GM18517 (cell line): Measurements from ENCODE around the gene IGHMBP2.
"Not testable (repeated sequence)": the region's sequence is repeated elsewhere in the genome, so short reads cannot be mapped to it uniquely, and the experiment has no call there.

Experiments used
- ATAC-seq: cut with Tn5 transposase; IDR thresholded peaks from one replicate; pipeline ENCODE4 v1.9.1; 2021; ENCODE audit warnings: mild to moderate bottlenecking, moderate library complexity; ENCODE audit not compliant: unreplicated experiment

IGHMBP2 gene

DNA sequence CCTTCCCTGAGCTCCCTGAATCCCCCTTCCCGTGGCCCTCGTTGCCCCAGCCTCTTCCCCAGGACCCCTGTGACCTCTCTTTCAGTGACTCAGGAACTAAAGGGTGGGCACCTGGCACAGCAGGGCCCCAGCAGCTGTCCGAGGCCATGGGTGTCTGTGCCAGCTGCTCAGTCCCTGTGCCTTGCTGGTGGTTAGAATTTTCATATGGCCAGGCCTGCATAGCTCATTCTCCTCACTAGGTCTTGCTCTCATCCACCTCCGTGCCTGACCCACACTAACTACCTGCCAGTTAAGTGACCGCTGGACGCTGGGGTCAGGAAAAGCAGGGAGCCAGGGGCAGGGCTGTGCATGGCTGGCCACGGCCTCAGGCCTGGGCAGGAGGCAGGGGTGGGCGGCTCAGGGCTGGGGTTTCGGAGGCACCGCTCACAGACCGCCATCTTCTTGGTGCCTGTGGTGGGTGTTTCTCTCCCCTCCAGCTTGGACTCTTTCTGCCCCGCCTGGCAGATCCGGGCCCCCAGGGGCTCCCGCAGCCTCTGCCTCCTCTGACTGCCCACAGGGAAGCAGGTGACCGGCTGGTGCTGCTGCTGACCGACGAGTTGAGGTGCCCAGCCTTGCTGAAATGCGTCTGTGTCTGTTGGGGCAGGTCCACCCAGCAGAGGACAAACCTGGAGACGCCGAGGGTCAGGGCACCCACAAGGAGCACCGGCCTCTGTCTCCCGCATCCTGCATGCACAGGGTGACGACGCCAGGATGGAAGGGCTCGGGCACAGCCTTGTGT, 56.8 kb downstream of the IGHMBP2 start:
- no peak for ATAC-seq

DNA sequence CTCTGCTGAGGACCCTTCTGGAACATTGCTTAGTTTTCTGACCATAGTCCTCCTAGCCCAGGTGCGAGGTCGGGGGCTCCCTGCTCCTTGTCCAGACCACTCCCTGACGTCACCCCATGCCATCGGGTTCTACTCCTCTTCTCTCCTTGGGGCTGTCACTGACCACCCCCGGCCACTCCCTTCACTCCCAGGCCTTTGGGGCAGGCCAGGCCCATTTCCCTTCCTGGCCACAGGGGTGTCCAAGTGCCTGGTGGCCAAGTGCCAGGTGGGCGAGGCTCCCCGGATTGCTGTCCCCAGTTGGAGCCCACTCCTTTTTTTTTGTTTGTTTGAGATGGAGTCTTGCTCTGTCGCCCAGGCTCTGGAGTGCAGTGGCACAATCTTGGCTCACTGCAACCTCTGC, 57.6 kb downstream of the IGHMBP2 start:
- ATAC-seq = no peak

DNA sequence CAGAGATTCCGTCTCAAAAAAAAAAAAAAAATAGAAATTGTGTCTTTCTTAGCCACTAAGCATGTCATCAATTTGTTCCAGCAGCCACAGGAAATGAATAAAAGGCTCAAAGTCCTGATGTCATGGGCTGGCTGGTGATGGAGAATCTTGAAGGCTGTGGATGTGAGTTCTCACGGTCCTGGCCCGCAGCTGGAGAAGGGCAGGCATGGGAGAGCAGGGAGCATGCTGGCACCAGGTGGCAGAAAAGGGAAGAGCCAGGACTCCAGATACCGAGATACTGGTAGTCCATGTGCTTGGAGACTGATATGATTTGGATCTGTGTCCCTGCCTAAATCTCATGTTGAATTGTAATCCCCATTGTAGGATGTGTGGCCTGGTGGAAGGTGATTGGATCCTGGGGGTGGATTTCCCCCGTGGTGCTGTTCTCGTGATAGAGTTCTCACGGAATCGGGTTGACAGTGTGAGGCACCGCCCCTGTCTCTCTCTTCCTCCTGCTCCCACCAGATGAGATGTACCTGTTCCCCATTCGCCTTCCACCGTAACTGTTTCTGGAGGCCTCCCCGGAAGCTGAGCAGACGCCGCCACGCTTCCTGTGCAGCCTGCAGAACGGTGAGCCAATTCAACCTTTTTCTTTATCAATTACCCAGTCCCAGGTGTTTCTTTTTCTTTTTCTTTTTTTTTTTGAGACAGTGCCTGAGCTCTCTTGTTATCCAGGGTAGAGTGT, 59.0 kb downstream of the IGHMBP2 start:
- no peak for ATAC-seq

DNA sequence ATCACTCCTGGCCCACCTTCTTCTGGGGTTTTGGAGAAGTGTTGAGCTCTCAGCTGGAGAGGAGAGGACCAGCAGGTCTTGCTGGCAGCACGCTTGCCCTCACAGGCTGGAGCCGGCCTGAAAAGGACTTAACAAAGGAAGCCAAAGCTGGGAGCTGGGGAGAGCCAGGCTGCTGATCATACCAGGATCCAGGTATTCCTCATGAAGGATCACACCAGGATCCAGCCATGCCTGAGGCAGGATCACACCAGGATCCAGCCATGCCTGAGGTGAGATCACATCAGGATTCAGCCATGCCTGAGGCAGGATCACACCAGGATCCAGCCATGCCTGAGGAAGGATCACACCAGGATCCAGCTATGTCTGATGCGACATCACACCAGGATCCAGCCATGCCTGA, 60.1 kb downstream of the IGHMBP2 start:
- no peak for ATAC-seq

DNA sequence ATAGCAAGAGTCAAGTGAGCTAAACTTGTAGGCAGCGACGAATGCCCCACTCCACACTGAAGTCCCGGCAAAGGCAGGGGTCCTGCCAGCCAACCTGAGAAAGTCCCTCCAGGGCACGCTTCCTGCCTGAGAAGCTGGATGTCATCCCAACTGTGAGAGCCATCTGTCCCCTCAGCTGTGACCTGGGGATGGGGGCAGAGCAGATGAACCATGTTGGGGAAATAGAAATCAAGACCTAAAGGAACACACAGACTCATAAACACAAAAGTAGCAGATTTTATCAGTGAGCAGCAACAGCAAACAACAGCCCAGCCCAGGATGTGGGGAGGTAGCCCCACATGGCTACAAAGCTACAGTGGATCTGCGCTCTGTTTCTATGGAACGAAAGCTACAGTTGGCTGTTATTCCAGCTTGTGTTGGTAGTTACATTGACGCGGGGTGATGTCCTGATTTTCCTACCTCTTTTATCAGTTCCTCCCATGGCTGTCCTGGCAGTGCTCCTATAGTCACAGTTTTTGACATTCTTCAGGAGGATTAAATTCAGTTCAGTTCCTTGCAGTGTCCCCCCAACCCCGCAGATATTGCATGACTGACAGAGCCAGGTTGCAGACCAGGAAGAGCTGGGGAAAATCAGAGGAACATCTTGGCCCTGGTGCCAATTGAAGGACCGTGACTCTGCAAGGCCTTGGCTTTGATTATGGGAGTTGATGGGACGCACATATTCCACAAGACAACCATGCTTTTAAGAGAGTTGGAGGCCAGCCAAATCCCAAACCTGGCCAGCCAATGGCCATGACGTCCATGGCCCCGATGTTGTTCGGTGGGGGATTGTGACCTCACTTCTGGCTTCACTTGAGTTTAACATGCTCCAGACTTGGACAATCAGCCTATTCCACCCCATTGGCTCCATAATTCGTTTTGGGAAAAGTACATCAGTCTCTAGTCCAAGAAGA, 62.5 kb downstream of the IGHMBP2 start:
- ATAC-seq = no peak

DNA sequence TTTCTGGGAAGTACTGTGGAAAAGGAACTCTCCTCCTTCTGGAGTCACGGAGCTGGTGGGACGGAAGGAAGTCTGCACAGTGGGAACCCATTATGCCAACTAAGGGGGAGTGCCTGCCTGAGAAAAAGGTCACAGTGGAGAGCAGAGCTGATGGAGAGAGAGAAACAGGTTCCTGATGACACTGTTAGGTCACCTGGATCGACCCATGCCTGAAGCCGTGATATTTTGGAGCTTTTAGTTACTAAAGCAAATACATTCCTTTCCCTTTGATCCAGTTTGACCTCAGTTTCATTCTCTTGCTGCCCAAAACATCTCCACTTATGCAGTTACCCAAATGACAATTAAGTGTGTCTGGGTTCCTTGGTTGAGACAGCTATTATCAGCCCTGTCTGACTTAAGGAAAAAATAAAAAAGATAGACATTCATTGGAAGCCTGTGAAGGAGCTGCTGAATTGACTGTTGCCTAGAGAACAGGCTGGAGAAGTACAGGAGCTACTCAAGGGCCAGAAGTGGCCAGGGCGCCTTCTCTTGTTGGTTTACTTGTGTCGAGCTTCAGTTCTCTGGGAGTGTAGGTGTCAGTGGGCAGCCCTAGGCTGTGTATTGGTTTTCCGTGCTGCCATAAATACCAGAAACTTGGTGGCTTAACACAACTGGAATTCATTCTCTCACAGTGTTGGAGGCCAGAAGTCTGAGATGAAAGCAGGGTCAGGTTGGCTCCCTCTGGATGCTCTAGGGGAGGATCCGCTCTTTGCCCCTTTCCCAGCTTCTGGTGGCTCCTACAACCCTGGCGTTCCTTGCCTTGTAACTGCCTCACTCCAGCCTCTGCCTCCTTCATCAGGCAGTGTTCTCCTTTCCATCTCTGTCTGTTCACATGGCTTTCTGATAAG, 63.4 kb downstream of the IGHMBP2 start:
- ATAC-seq = no peak

DNA sequence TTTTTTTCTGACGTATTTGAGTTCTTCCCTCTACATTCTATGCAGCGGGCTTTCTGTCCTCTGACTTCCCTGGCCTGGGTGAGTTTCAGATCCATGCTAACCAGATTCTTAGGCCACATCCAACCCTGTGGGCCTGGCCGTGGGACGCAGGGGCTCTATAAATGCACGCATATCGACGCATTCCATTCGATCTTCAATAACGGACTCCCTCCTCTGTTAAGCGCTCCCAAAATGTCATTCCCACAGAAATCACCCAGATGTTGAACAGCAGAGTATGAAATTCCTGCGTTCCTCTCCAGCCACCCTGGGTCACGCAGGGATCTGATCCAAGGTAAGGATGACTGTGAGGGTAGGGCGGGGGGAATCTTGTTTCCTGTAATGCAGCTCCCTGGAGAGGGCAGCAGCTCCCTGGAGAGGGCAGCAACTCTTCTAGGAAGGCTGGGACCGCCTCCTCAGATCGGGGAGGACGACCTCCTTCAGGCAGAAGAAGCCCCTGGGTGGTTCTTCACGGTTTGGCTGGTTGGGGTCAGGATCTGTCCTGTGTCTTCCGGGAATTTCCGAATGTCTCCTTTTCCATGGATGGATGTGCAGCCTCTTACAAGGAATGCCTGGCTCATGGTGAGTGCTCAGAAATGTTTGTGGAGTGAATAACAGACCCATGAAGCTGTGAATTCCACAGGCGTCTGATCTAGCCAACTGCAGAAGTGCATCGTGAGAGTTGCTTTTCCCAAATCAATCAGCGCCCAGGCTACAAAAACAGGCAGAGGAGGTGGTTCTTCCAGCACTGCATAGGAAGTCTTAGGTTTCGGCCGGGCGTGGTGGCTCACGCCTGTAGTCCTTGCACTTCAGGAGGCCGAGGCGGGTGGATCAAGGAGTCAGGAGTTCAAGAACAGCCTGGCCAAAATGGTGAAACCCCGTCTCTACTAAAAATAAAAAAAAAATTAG, 64.9 kb downstream of the IGHMBP2 start:
- ATAC-seq = no peak

DNA sequence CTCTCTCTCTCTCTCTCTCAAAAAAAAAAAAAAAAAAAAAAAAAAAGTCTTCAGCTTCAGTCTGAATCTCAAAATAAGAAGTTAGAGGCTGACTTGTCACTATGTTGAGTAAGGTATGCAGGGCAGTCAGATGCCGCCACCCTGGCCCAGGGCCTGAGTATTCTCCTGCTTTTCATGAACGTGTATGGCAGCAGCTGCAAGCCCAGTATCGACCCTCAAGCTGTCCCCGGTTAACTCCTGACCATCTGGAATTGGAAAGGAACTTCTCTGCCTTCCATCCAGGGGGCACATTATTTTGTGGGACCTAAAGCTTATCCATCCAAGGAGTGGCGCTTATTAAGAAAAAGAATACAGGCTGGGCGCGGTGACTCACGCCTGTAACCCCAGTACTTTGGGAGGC, 65.7 kb downstream of the IGHMBP2 start:
- ATAC-seq = no peak

DNA sequence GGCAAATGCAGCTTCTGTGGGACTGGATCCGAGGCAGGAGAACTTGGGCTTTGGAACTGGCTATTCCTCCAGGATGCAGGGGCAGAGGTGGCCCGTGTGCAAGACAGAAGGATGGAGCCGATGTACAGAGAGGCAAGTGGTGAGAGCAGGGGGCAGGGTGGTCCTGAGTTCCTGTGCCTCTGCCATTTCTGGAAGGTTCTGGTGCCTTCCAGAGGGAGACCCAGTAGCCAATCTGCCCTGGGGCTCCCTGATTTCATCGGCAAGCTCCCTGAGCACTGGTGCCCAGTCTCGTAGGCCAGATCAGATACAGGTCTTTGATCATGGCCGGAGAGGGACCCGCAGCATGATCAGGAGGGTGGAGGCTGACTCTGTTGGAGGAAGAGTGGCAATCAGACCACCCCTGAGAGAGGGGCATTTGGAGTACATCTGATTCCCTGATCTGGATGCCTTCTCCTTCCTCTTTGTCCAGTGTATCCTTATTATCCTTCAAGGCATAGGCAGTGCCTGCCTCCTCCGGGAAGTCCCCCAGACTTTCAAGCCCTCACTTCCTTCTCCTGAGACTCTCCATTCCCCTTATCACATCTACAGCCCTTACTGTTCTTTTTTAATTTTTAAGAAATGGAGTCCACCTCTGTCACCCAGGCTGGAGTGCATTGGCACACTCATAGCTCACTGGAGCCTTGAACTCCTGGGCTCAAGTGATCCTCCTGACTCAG, 67.4 kb downstream of the IGHMBP2 start:
- ATAC-seq = no peak

DNA sequence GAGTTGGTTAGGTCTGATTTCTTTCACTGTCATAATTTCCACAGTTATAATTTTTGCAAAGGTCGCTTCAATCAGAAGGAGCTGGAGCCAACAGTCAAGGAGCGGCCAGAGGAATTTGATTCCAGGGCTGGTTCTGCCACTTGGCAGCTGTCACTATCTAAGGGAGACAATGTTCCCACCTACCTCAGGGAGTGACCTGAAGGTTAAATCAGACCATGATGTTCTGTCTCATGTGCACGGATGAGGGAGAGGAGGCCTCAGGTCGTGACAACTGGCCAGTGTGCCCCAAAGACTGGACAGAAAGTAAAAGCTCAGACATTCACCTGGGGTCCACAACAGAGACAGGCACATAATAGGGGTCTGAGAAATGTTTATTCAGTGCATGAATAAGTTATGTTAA, 69.5 kb downstream of the IGHMBP2 start:
- ATAC-seq = no peak

DNA sequence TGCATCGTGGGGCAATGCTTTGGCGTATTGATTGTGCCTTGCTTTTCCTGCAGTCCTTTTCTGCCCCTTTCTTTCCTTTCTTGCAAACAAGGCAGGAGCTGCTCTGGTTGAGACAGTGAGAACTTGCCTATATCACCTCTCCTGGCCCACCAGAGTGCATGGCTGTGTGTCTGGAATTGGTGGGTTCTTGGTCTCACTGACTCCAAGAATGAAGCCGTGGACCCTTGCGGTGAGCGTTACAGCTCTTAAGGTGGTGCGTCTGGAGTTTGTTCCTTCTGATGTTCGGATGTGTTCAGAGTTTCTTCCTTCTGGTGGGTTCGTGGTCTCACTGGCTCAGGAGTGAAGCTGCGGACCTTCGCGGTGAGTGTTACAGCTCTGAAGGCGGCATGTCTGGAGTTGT, 70.0 kb downstream of the IGHMBP2 start:
- ATAC-seq = not testable (repeated sequence)

DNA sequence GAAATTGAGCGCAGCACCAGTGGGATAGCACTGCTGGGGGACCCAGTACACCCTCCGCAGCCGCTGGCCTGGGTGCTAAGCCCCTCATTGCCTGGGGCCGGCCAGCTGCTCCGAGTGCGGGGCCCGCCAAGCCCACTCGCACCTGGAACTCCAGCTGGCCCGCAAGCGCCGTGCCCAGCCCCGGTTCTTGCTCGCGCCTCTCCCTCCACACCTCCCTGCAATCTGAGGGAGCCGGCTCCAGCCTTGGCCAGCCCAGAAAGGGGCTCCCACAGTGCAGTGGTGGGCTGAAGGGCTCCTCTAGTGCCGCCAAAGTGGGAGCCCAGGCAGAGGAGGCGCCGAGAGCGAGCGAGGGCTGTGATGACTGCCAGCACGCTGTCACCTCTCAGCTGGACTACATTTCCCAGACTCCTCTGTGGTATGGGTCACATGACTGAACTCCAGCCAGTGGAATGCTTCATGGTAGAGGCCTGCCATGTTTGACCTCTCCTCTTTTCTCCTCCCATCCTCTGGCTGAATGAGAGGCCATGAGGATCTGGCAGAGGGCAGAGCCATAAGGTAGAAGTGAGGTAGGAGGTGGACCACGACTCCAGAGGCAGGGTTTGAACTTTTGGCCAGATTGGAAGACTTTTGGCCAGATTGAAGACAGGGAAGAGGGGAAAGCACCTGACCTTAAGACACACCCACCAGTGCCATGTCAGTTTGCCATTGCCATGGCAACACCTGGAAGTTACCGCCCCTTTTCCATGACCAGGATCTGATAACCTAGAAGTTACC, 70.9 kb downstream of the IGHMBP2 start:
- no peak for ATAC-seq

DNA sequence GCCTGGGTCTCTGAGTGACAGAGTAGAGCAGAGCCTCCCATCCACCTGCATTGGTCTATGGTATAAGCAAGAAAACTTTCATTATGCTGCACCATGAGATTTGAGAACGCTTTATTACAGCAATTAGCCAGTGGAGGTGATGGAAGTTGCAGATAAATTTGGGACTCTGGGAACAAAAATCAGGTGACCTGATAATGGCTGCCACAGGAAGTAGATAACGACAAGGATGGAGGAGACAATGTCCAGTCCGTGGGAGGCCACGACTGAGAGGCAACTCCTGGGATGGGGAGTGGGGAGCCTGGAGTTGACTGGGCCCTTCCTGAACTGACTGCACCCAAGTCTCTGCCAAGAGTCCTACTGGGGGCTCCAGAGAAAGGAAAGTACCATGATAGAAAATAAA, 72.4 kb downstream of the IGHMBP2 start:
- no peak for ATAC-seq

DNA sequence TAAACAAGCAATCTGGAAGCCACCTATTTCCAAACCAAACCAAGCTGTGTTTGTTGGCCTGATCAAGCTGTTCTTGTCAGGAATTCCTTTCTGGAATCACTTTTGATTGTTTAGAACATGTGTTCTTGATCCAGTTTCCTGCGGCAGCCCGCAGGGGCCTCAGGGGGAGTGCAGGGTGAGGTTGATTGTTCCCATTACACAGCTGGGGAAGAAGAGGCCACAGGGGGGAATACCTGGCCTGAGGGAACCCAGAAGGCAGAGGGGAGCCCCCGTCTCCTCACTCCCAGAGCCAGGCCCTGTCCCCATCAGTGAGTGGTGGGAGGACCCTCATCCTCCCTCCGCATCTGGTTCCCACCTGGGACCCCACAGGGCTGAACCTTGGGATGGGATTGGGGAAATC, 72.9 kb downstream of the IGHMBP2 start:
- no peak for ATAC-seq

DNA sequence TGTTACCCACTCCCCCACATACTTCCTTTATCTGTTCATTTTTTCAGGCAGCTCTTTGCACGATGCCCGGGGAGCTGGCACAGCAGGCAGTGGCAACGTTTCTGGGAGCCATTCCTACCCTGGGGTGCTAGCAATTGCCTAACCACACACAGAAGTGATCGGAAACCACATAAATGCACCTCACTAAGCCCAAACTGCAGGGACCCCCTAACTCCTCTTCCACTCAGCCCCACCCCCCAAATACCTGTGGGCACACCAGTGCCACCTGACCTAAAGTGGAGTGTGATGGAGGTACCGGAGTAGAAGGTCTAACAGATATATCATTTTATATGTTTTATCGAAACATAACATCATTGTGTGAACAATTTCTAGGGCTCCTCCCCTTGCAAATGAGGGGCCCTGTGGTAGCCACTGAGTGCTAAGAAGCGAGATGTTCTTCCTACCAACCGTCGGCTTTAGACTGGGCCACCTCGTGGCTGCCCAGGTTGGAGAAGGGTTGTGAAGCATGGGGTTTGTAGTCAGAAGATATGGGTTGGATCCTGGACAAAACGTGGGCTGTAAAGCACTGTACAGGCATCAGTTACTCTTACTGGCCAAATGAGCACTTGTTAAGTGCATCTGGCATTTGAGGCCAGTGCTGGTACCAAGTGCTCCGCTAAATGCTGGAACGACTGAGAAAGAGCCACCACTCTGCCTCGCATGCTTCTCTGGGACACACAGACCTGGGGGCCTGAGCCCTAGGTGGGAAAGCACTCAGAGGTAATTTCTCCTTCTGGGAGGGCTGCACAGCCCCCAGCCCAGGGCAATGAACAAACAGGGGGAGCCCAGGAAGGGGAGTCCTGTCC, 74.3 kb downstream of the IGHMBP2 start:
- ATAC-seq = no peak

DNA sequence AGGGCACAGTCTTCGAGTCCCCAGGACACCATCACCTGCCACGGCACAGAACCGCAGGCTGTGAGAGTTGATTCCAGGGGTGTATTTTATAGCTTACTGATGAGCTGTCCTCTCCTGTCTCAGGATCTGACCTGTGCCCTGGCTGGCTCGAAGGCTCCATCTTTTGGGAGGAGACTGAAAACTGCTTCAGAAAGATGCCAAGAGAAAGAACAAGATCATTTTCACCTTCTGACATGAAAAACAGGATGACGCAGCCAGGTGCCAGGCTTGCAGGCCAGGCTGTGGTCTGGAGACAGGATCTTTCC, 74.9 kb downstream of the IGHMBP2 start:
- no peak for ATAC-seq

DNA sequence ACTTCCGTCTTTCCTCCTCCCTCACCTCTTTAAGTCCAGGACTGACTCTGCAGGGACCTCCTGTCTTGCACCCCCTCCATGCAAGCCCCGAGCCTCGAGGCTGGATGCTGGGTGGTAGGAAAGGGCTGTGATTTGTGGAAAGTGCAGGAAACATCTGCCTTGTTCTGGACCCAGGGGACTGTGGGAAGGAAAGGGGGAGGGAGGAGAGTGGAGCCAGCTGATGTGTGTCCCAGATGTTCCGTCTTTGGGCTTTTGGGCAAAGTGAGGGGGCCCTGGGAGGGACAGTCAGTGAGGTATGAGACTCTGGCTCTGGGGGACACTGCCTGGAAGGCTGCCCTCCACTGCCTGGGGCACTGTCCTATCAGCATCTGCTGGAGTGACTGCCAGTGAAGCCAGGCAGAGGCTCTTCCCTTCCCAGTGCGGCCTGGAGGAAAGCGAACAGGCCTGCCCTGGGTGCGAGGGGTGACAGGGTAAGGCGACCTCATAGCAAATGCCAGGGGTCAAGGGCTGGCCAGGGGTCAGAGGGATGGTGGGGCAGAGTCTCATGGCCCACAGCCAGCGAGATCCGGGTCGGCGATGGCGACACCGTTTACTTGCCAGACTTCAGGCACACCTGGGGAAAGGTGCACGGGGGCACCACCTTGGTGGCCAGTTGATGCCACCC, 75.4 kb downstream of the IGHMBP2 start:
- no peak for ATAC-seq
